ENCODE measurements around the gene KLF16.

- TF ChIP-seq EZH2phosphoT487 (IDR thresholded peaks at IDR 0.05; ENCODE audit: low read depth, severe bottlenecking, unreplicated experiment) (no peak), CTCF (IDR thresholded peaks at IDR 0.05; ENCODE audit: poor library complexity) (no peak)
These were observed 33.4 kb downstream of the KLF16 start for GRCh38 chr19:1829958-1830357.

All from hepatocyte (in vitro differentiated cells).